PC-3 (cell line): ENCODE data around the gene KDELR3.

ENCODE experiments used
- CTCF ChIP-seq: fragments of 300-600 bp; sonication (generic); conservative IDR thresholded peaks from 2 replicates; pipeline ENCODE4 v1.5.1; 2017; ENCODE audit warnings: antibody characterized with exemption, low read depth, mild to moderate bottlenecking, low read length
- EZH2 ChIP-seq: fragments of 300-600 bp; sonication (generic); IDR thresholded peaks from one replicate; pipeline ENCODE4 v1.6.1; 2017; ENCODE audit warnings: antibody characterized with exemption, mild to moderate bottlenecking, low read length; ENCODE audit not compliant: unreplicated experiment
- EZH2phosphoT487 ChIP-seq: fragments of 300-600 bp; sonication (generic); IDR thresholded peaks from 2 replicates; pipeline ENCODE4 v1.6.1; 2018; ENCODE audit warnings: mild to moderate bottlenecking, antibody characterized with exemption, low read length, borderline replicate concordance

- TF ChIP-seq CTCF (no peak), EZH2 (no peak), EZH2phosphoT487 (no peak)
Observed at GRCh38 chr22:38427465-38427864, 40.4 kb upstream of the KDELR3 start.
